HG02884 (cell line): ENCODE measurements around the gene CHTF18.

Source experiments
- ATAC-seq: cut with Tn5 transposase; IDR thresholded peaks from one replicate; pipeline ENCODE4 v1.9.1; 2021; ENCODE audit warnings: mild to moderate bottlenecking, moderate library complexity; ENCODE audit not compliant: unreplicated experiment

The CHTF18 gene

DNA sequence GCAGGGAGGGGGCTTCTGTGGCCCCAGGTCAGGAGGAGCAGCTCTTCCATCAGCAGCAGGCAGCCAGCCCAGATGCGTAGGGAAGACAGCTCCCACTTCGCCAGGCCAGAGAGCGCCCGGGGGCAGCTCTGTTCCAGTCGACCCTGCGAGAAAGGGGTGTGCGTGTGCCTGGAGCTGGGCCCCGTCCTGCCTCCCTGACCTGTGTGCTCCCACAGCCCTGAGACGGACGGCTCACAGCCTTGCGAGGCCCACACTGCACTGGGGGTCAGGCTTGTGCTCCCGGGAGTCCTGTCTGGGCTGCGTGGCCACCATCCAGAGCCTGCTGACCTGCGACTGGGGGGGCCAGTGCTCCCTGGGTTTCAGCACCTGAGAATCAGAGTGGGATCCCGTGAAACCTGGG lies 28.4 kb upstream of the CHTF18 start:
- no peak for ATAC-seq

- ATAC-seq = no peak
These were observed 27.7 kb upstream of the CHTF18 start, which contains the start of gene MSLN for GRCh38 chr16:760545-761343. MSLN (plus strand) TSS chr16:760734; CDS start chr16:762681, 1,947 bp downstream.

GRCh38 chr16:761625-762513 lies 26.6 kb upstream of the CHTF18 start:
- ATAC-seq = no peak

DNA sequence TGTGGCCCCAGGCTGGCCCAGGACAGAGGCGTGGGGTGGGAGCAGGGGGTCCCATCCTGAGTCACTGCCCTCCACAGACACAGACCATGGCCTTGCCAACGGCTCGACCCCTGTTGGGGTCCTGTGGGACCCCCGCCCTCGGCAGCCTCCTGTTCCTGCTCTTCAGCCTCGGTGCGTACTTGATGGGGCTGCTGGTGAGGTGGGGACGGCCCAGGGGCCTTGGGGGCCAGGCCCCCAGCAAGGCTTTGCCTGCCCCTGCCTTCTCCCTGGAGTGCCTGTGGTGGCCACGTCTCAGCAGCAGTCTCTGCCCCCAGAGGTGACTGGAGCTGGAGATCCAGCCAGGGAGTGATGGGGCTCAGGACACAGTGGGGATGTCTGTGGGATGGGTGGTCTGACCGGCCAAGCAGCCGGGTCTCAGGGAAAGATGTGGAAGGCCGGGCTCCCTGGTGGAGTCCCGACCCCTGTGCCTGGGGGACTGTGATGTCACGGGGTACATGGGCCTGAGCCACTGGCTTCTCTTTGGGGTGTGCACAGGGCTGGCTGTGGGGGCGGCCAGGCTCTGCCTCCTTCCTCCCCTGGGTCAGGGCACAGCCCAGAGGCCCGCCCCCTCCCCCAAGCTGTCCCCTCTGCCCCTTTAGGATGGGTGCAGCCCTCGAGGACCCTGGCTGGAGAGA lies 25.7 kb upstream of the CHTF18 start:
- no peak for ATAC-seq

GRCh38 chr16:763369-764183 lies 24.8 kb upstream of the CHTF18 start:
- no peak for ATAC-seq

DNA sequence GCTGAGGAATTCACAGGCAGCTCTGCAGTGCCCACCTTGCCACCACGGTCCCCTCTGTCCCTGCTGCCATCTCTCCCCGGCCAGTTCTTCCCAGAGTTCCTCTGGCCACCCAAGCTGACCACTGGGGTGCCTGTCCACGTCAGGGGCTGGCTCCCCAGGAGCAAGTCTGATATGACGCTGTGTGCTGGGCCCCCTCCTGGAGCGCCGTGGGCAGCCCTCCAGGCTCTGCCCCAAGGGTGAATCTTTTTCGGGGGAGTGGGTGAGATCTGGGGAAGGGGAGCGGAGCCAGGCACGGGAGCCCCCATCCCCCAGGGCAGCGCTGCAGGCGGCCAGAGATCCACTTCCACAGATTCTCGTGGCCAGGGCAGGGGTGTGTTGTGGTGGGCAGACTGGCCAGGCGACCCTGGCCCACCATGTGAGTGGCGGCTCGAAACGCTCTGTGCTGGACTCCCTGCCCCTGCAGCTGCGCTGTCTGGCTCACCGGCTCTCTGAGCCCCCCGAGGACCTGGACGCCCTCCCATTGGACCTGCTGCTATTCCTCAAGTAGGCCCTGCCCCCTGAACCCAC lies 24.2 kb upstream of the CHTF18 start:
- no peak for ATAC-seq

DNA sequence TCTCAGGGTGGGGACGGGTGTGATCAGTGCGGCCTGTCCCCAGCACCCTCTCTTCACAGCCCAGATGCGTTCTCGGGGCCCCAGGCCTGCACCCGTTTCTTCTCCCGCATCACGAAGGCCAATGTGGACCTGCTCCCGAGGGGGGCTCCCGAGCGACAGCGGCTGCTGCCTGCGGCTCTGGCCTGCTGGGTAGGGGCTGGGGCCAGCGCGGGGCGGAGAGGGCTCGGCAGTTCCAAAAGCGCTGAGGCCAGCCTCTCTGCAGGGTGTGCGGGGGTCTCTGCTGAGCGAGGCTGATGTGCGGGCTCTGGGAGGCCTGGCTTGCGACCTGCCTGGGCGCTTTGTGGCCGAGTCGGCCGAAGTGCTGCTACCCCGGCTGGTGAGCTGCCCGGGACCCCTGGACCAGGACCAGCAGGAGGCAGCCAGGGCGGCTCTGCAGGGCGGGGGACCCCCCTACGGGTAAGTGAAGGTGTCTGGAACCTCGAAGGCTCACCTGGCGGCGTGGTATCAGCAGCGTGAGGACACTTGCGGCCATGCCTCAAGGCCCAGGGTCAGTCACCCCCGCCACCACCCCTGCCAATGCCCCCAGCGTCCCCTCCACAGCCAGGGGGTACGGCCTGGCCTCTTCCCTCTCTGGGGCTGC lies 23.5 kb upstream of the CHTF18 start:
- ATAC-seq = no peak

- no peak for ATAC-seq
These were observed 22.9 kb upstream of the CHTF18 start for GRCh38 chr16:765488-765865.

- no peak for ATAC-seq
These were observed 22.2 kb upstream of the CHTF18 start for GRCh38 chr16:766008-766819.

DNA sequence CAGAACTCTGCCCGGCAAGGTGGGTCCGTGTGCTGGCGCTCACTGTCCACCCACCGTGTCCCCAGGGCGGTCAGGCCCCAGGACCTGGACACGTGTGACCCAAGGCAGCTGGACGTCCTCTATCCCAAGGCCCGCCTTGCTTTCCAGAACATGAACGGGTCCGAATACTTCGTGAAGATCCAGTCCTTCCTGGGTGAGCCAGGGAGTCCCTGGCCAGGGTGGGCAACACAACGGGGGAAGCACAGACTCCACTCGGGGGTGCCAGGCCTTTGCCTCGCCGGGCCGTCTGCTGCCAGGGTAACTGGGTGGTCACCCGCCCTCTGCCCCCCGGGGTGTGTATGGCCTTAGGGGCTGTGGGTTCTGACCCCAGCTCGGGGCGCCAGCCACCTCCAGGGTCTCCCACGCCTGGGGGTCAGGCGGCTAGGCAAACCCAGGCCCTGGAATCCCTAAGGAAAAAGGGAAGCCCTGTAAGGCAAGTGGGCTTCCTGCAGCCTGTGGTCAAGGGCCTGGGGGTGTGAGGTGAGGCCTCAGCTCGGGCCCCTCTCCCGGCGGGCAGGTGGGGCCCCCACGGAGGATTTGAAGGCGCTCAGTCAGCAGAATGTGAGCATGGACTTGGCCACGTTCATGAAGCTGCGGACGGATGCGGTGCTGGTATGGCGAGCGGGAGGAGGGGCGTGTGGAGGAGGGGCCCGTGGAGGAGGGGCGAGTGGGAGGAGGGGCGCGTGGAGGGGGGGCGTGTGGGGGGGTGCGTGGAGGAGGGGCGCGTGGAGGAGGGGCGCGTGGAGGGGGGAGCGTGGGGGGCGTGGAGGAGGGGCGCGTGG lies 21.4 kb upstream of the CHTF18 start:
- no peak for ATAC-seq

GRCh38 chr16:767743-768235 lies 20.6 kb upstream of the CHTF18 start:
- ATAC-seq = no peak

- ATAC-seq = no peak
These were observed 20.0 kb upstream of the CHTF18 start for GRCh38 chr16:768428-768827.

DNA sequence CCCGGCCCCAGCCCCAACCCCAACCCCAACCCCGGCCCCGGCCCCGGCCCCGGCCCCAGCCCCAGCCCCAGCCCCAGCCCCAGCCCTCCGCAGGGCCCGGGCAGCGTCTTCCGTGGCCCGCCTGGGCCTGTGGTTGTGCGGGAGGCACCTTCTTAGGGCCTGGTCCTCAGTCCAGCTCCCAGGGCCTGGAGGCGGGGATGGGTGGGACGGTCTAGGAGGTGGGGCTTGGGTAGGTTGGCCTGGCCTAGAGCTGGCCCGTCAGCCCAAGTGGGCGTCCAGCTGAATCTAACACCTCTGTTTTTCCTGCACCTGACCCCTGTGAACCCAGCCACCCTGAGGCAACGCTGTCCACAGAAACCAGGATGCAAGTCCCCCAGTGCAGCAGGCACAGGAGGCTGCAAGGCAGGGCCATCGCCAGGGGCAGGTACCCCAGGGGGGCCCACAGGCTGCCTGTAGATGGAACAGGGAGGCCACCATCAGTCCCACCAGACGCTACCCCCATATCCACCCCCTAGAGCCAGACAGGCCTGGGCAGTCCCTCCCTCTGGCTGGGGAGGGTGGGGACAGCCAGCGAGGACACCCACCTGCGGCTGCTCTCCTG lies 19.1 kb upstream of the CHTF18 start:
- no peak for ATAC-seq

DNA sequence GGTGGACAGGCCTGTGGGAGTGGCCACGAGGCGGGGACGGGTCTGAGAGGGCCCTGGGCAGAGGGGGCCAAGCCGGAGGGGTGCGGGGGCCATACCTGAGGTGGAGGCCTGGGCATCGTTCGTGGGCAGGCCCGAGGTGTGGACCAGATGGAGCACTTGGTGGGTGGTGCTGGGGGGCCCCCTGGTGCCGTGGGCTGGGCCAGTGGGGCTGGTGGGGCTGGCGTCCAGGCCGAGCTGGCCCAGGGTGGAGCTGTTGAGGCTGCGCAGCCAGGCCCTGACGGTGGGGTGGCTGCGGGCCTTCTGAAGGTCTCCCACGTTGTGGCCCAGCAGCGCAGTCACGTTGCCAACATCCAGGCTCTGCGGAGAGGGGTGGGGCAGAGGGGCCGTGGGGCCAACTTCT lies 18.5 kb upstream of the CHTF18 start:
- ATAC-seq = no peak

DNA sequence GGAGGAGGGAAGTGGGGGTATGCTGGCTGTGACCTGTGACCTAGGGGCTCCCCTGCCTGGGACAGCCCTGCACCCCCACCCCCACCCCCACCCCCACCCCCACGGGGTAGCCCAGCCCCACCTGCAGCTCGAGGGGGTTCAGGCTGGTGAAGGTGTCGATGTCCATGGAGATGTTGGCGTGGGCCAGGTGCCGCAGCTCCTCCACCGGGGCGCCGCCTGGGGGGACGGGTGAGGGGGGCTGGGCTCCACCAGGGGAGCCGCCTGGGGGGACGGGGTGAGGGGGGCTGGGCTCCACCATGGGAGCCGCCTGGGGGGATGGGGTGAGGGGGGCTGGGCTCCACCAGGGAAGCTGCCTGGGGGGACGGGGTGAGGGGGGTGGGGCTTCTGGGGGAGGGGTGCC lies 18.0 kb upstream of the CHTF18 start:
- ATAC-seq = no peak

DNA sequence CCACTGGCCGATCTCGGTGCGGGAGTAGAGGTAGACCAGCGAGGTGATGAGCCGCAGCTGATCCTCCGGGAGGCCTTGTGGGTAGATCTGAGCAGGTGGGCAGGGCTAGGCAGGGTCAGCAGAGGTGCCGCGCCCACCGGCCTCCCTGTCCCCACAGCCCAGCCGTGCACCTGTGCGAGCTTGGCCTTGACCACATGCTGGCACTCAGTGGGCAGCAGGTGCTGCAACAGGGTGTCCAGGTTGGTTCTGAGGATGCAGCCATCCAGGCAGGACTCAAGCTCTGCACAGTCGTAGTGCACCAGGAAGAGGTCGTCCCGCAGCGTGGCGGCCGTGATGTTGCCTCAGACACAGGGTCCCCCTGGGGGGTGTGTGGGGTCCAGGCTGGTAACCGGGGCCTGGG lies 15.5 kb upstream of the CHTF18 start:
- ATAC-seq = no peak
